Skeletal muscle tissue (tissue), 4 donors: Measurements from ENCODE around the gene TMEM163. TPM values are rescaled to one million over a fixed set of nuclear protein-coding genes. Genes with fewer than 3 reads are reported as not detected.
"Not testable (repeated sequence)": the region's sequence is repeated elsewhere in the genome, so short reads cannot be mapped to it uniquely, and the experiment has no call there.

Source experiments
- H3K27ac ChIP-seq: one replicate; pipeline ENCODE4 v1.7.0; 2013; ENCODE audit warnings: mild to moderate bottlenecking, low read depth, low read length, inconsistent platforms
- H3K27me3 ChIP-seq, 3 donors: one replicate each; pipeline ENCODE4 v1.7.0; 2013; ENCODE audit warnings: low read length in 3 of 3; ENCODE audit not compliant: control insufficient read depth in 3 of 3, insufficient read depth in 3 of 3
- H3K36me3 ChIP-seq, 3 donors: one replicate each; pipeline ENCODE4 v1.7.0; 2013; ENCODE audit warnings: low read length in 3 of 3; ENCODE audit not compliant: control insufficient read depth in 3 of 3, insufficient read depth in 3 of 3
- H3K4me1 ChIP-seq, 3 donors: one replicate each; pipeline ENCODE4 v1.7.0; 2013; ENCODE audit warnings: low read length in 3 of 3, mild to moderate bottlenecking in 3 of 3; ENCODE audit not compliant: control insufficient read depth in 3 of 3, insufficient read depth in 3 of 3
- H3K4me3 ChIP-seq, 3 donors: one replicate each; pipeline ENCODE4 v1.7.0; 2013; ENCODE audit warnings: low read length in 3 of 3
- H3K9ac ChIP-seq, 3 donors: one replicate each; pipeline ENCODE4 v1.7.0; 2013; ENCODE audit warnings: low read length in 3 of 3, mild to moderate bottlenecking in 3 of 3, moderate library complexity in 2 of 3, low read depth in 1 of 3
- H3K9me3 ChIP-seq, 3 donors: one replicate each; pipeline ENCODE4 v1.7.0; 2013; ENCODE audit warnings: low read length in 3 of 3; ENCODE audit not compliant: control insufficient read depth in 3 of 3
- total RNA-seq: library from RNA; depleted of rRNA; stranded (reverse); fragments of >200 nt; gene quantifications from one replicate; pipeline ENCODE4 v1.2.3, GENCODE V29; 2014
- donor health status: Osteomylitis.

Gene TMEM163
- total RNA-seq, 1 donor from 2014 or later: 1.0 TPM

- Histone ChIP-seq H3K27ac (no peak overlapping the region), H3K9ac (no peak overlapping the region), H3K4me1 (no peaks in the 10 kb centered on the region), H3K9me3 (no peaks in the 10 kb centered on the region), H3K4me3 (no peak overlapping the region), H3K36me3 (no peaks in the 10 kb centered on the region), H3K27me3 (no peaks in the 10 kb centered on the region)
These were observed 93.5 kb downstream of the TMEM163 start for GRCh38 chr2:134625311-134625710.

- Histone ChIP-seq H3K4me1 (no peaks in the 10 kb centered on the region), H3K4me3 (no peak overlapping the region), H3K27me3 (no peaks in the 10 kb centered on the region), H3K9me3 (peaks cover 0 to 3% (median 0%) of the 10 kb centered on the region in 3 donors), H3K27ac (no peak overlapping the region), H3K9ac (no peak overlapping the region), H3K36me3 (no peaks in the 10 kb centered on the region)
These were observed 95.0 kb downstream of the TMEM163 start for GRCh38 chr2:134623796-134624195.

GRCh38 chr2:134623046-134623445 is 95.8 kb downstream of the TMEM163 start:
- H3K9ac ChIP-seq: no peak overlapping the region
- no peak overlapping the region for H3K27ac ChIP-seq
- no peak overlapping the region for H3K4me3 ChIP-seq
- H3K9me3 ChIP-seq: peaks cover 0 to 3% (median 0%) of the 10 kb centered on the region in 3 donors
- H3K27me3 ChIP-seq: no peaks in the 10 kb centered on the region
- no peaks in the 10 kb centered on the region for H3K4me1 ChIP-seq
- H3K36me3 ChIP-seq: no peaks in the 10 kb centered on the region

- no peak overlapping the region for H3K4me3 ChIP-seq
- no peaks in the 10 kb centered on the region for H3K27me3 ChIP-seq
These were observed 96.7 kb downstream of the TMEM163 start for GRCh38 chr2:134621939-134622705.

GRCh38 chr2:134619250-134619649 is 99.5 kb downstream of the TMEM163 start:
- H3K4me1 ChIP-seq: no peaks in the 10 kb centered on the region

More at GRCh38 chr2:134621939-134622705, 96.7 kb downstream of the TMEM163 start:
- Histone ChIP-seq H3K4me1 (no peaks in the 10 kb centered on the region), H3K9ac (no peak overlapping the region), H3K9me3 (peaks cover 0 to 3% (median 0%) of the 10 kb centered on the region in 3 donors), H3K27ac (no peak overlapping the region), H3K36me3 (no peaks in the 10 kb centered on the region)

GRCh38 chr2:134615480-134615879 is 103.3 kb downstream of the TMEM163 start:
- H3K9ac ChIP-seq, H3K27me3 ChIP-seq, H3K4me3 ChIP-seq, H3K4me1 ChIP-seq, H3K36me3 ChIP-seq, H3K27ac ChIP-seq, H3K9me3 ChIP-seq: not testable (repeated sequence)

More at GRCh38 chr2:134619250-134619649, 99.5 kb downstream of the TMEM163 start:
- peaks cover 0 to 3% (median 0%) of the 10 kb centered on the region in 3 donors for H3K9me3 ChIP-seq
- H3K9ac ChIP-seq: no peak overlapping the region
- H3K36me3 ChIP-seq: no peaks in the 10 kb centered on the region
- H3K27me3 ChIP-seq: no peaks in the 10 kb centered on the region
- H3K4me3 ChIP-seq: peak overlapping the region in 1 of 3 donors; percentile 15
- H3K27ac ChIP-seq: no peak overlapping the region

GRCh38 chr2:134611316-134611715 is 107.5 kb downstream of the TMEM163 start:
- Histone ChIP-seq H3K27ac (no peak overlapping the region), H3K36me3 (no peaks in the 10 kb centered on the region), H3K4me3 (no peak overlapping the region), H3K27me3 (no peaks in the 10 kb centered on the region), H3K4me1 (no peaks in the 10 kb centered on the region), H3K9ac (no peak overlapping the region), H3K9me3 (peaks cover 0 to 2% (median 0%) of the 10 kb centered on the region in 3 donors)

GRCh38 chr2:134610871-134611270 is 107.9 kb downstream of the TMEM163 start:
- Histone ChIP-seq H3K27me3 (no peaks in the 10 kb centered on the region), H3K4me3 (no peak overlapping the region), H3K27ac (no peak overlapping the region), H3K4me1 (no peaks in the 10 kb centered on the region), H3K9ac (no peak overlapping the region), H3K36me3 (no peaks in the 10 kb centered on the region), H3K9me3 (peaks cover 0 to 2% (median 0%) of the 10 kb centered on the region in 3 donors)

GRCh38 chr2:134609924-134610513 is 108.8 kb downstream of the TMEM163 start:
- H3K27me3 ChIP-seq: no peaks in the 10 kb centered on the region
- H3K27ac ChIP-seq: no peak overlapping the region
- H3K9me3 ChIP-seq: peaks cover 0 to 2% (median 0%) of the 10 kb centered on the region in 3 donors
- no peaks in the 10 kb centered on the region for H3K36me3 ChIP-seq
- no peak overlapping the region for H3K9ac ChIP-seq
- H3K4me3 ChIP-seq: no peak overlapping the region
- no peaks in the 10 kb centered on the region for H3K4me1 ChIP-seq

GRCh38 chr2:134603966-134604365 is 114.8 kb downstream of the TMEM163 start:
- Histone ChIP-seq H3K27ac (no peak overlapping the region), H3K9me3 (no peaks in the 10 kb centered on the region), H3K9ac (no peak overlapping the region), H3K4me1 (no peaks in the 10 kb centered on the region), H3K36me3 (no peaks in the 10 kb centered on the region), H3K4me3 (no peak overlapping the region), H3K27me3 (no peaks in the 10 kb centered on the region)
